H9 (cell line): Measurements from ENCODE around the gene LSS. TPM values are rescaled to one million over a fixed set of nuclear protein-coding genes. Genes with fewer than 3 reads are reported as not detected.
A peak's percentile ranks its signal among the peaks of the same experiment; 100 is the strongest.

Experiments
- DNase-seq: peaks from one replicate; pipeline ENCODE4 v3.0.0-alpha.2; 2017
- H2AFZ ChIP-seq: one replicate; pipeline ENCODE4 v1.6.1; 2013; ENCODE audit warnings: mild to moderate bottlenecking, low read length, control low read depth, moderate library complexity
- H2AK5ac ChIP-seq: 2 replicates; pipeline ENCODE4 v1.6.1; 2013; ENCODE audit warnings: low read length, control low read depth, mixed read lengths; ENCODE audit not compliant: insufficient read length
- H2BK120ac ChIP-seq: one replicate; pipeline ENCODE4 v1.6.1; 2013; ENCODE audit warnings: low read depth, mild to moderate bottlenecking, low read length, control low read depth, inconsistent platforms; ENCODE audit not compliant: poor library complexity, severe bottlenecking
- H2BK12ac ChIP-seq: 2 replicates; pipeline ENCODE4 v1.6.1; 2013; ENCODE audit warnings: low read length, control low read depth, mixed read lengths, low read depth; ENCODE audit not compliant: insufficient read length
- H2BK15ac ChIP-seq: 2 replicates; pipeline ENCODE4 v1.6.1; 2013; ENCODE audit warnings: low read depth, low read length, control low read depth
- H2BK20ac ChIP-seq: one replicate; pipeline ENCODE4 v1.6.1; 2013; ENCODE audit warnings: low read depth, mild to moderate bottlenecking, low read length, control low read depth, inconsistent platforms; ENCODE audit not compliant: poor library complexity, severe bottlenecking
- H2BK5ac ChIP-seq: 2 replicates; pipeline ENCODE4 v1.6.1; 2013; ENCODE audit warnings: low read length, control low read depth, mixed read lengths; ENCODE audit not compliant: insufficient read length
- H3K14ac ChIP-seq: 2 replicates; pipeline ENCODE4 v1.6.1; 2013; ENCODE audit warnings: low read length, control low read depth; ENCODE audit not compliant: insufficient read depth
- H3K18ac ChIP-seq: 2 replicates; pipeline ENCODE4 v1.6.1; 2013; ENCODE audit warnings: low read depth, mild to moderate bottlenecking, mixed read lengths, low read length, control low read depth; ENCODE audit not compliant: insufficient read length
- H3K23ac ChIP-seq: 2 replicates; pipeline ENCODE4 v1.6.1; 2013; ENCODE audit warnings: low read length, control low read depth, mixed read lengths, low read depth; ENCODE audit not compliant: insufficient read length
- H3K23me2 ChIP-seq: 2 replicates; pipeline ENCODE4 v1.6.1; 2013; ENCODE audit warnings: low read depth, mild to moderate bottlenecking, mixed read lengths, low read length, control low read depth; ENCODE audit not compliant: insufficient read length, poor library complexity, severe bottlenecking
- H3K27ac ChIP-seq: 2 replicates; pipeline ENCODE4 v1.5.1; 2013; ENCODE audit warnings: low read length, control low read depth, mixed read lengths, low read depth; ENCODE audit not compliant: insufficient read length
- H3K27me3 ChIP-seq: 2 replicates; pipeline ENCODE4 v1.6.1; 2013; ENCODE audit warnings: low read length, control low read depth, inconsistent platforms; ENCODE audit not compliant: insufficient read depth
- H3K4ac ChIP-seq: 2 replicates; pipeline ENCODE4 v1.6.1; 2013; ENCODE audit warnings: low read depth, mild to moderate bottlenecking, control low read depth, inconsistent platforms, low read length, moderate library complexity
- H3K4me1 ChIP-seq: 2 replicates; pipeline ENCODE4 v1.6.1; 2013; ENCODE audit warnings: low read length, control low read depth, inconsistent platforms; ENCODE audit not compliant: insufficient read depth
- H3K4me2 ChIP-seq: 2 replicates; pipeline ENCODE4 v1.6.1; 2013; ENCODE audit warnings: low read length, control low read depth, mixed read lengths; ENCODE audit not compliant: insufficient read length, insufficient read depth
- H3K56ac ChIP-seq: 2 replicates; pipeline ENCODE4 v1.6.1; 2013; ENCODE audit warnings: low read depth, mild to moderate bottlenecking, mixed read lengths, low read length, control low read depth; ENCODE audit not compliant: insufficient read length
- H3K79me1 ChIP-seq: 2 replicates; pipeline ENCODE4 v1.6.1; 2013; ENCODE audit warnings: low read depth, mild to moderate bottlenecking, moderate library complexity, low read length, control low read depth, inconsistent platforms; ENCODE audit not compliant: insufficient read depth, poor library complexity, severe bottlenecking
- H3K79me2 ChIP-seq: 2 replicates; pipeline ENCODE4 v1.6.1; 2013; ENCODE audit warnings: low read length, control low read depth, inconsistent platforms; ENCODE audit not compliant: insufficient read depth
- H3K9ac ChIP-seq: 2 replicates; pipeline ENCODE4 v1.6.1; 2013; ENCODE audit warnings: low read length, control low read depth, mixed read lengths; ENCODE audit not compliant: insufficient read length; ENCODE audit errors: extremely low read depth
- H3K9me3 ChIP-seq: one replicate; pipeline ENCODE4 v1.6.1; 2013; ENCODE audit warnings: low read depth, low read length, inconsistent platforms; ENCODE audit not compliant: control insufficient read depth
- H3T11ph ChIP-seq: one replicate; pipeline ENCODE4 v1.6.1; 2013; ENCODE audit warnings: mild to moderate bottlenecking, low read length, control low read depth, inconsistent platforms
- H4K20me1 ChIP-seq: one replicate; pipeline ENCODE4 v1.6.1; 2013; ENCODE audit not compliant: control insufficient read depth, insufficient read length, insufficient read depth
- H4K5ac ChIP-seq: 2 replicates; pipeline ENCODE4 v1.6.1; 2013; ENCODE audit warnings: low read depth, mild to moderate bottlenecking, mixed read lengths, low read length, control low read depth; ENCODE audit not compliant: insufficient read length
- H4K8ac ChIP-seq: replicated peaks from 2 replicates; pipeline ENCODE4 v1.6.1; 2013; ENCODE audit warnings: low read length, control low read depth, mixed read lengths, low read depth; ENCODE audit not compliant: insufficient read length
- H4K91ac ChIP-seq: 2 replicates; pipeline ENCODE4 v1.6.1; 2013; ENCODE audit warnings: low read depth, mild to moderate bottlenecking, moderate library complexity, mixed read lengths, low read length, control low read depth; ENCODE audit not compliant: insufficient read length
- H3K27ac Mint-ChIP-seq, 3 experiments: 2 replicates in 2 of 3; 3 replicates in 1 of 3; pipeline ENCODE4 v1.8.0; 2020 to 2021; ENCODE audit warnings: mixed read lengths in 3 of 3, mild to moderate bottlenecking in 1 of 3, moderate library complexity in 1 of 3
- H3K27me3 Mint-ChIP-seq: 2 replicates; pipeline ENCODE4 v1.8.0; 2021; ENCODE audit warnings: low read depth, mild to moderate bottlenecking, moderate library complexity, mixed read lengths
- H3K36me3 Mint-ChIP-seq, 3 experiments: 2 replicates in 2 of 3; 3 replicates in 1 of 3; pipeline ENCODE4 v1.8.0; 2020 to 2021; ENCODE audit warnings: low read depth in 3 of 3, mixed read lengths in 3 of 3; ENCODE audit not compliant: insufficient read depth in 1 of 3
- H3K4me1 Mint-ChIP-seq, 2 experiments: 2 replicates each; pipeline ENCODE4 v1.8.0; 2020; ENCODE audit warnings: mixed read lengths in 2 of 2
- H3K4me3 Mint-ChIP-seq, 2 experiments: 2 replicates in 1 of 2; 3 replicates in 1 of 2; pipeline ENCODE4 v1.8.0; 2020 to 2021; ENCODE audit warnings: mild to moderate bottlenecking in 2 of 2, mixed read lengths in 2 of 2, moderate library complexity in 1 of 2
- H3K9me3 Mint-ChIP-seq, 2 experiments: 2 replicates in 1 of 2; 3 replicates in 1 of 2; pipeline ENCODE4 v1.8.0; 2020; ENCODE audit warnings: mild to moderate bottlenecking in 2 of 2, mixed read lengths in 2 of 2, moderate library complexity in 1 of 2
- CTCF ChIP-seq: fragments of 200-600 bp; sonication (generic); conservative IDR thresholded peaks from 3 replicates; pipeline ENCODE4 v1.8.0; 2021; ENCODE audit warnings: antibody characterized with exemption, mild to moderate bottlenecking
- WGBS: extraction: QIAGEN DNeasy Blood & Tissue Kit; methylation state at CpG from one replicate; pipeline ENCODE4 v1.1.7; 2013; ENCODE audit warnings: missing lambda C conversion rate, low lambda C conversion rate, mixed read lengths; ENCODE audit not compliant: insufficient read length; ENCODE audit errors: extremely low coverage; 5-methylcytosine and 5-hydroxymethylcytosine counted together
- total RNA-seq: library from RNA; stranded (reverse); gene quantifications from 2 replicates; pipeline ENCODE4 v1.2.1, GENCODE V29; 2021

LSS gene
- total RNA-seq, 1 experiment from 2014 or later: 69.2 TPM

- no peak overlapping the region for H3K9ac ChIP-seq
- H4K8ac ChIP-seq: no peak overlapping the region
- TF ChIP-seq CTCF: no peak
- no peak overlapping the region for H2AK5ac ChIP-seq
- peaks cover 8% of the 10 kb centered on the region for H3K79me1 ChIP-seq
- H3K56ac ChIP-seq: no peak overlapping the region
- no peak overlapping the region for H4K91ac ChIP-seq
- no peak overlapping the region for H3K23ac ChIP-seq
- no peaks in the 10 kb centered on the region for H3K4me1 ChIP-seq
- H3K27me3 ChIP-seq: no peaks in the 10 kb centered on the region
- no peaks in the 10 kb centered on the region for H4K20me1 ChIP-seq
- no peaks in the 10 kb centered on the region for H3K23me2 ChIP-seq
- Mint-ChIP-seq H3K4me3 (no peak overlapping the region), H3K27ac (peak overlapping the region in 2 of 3 experiments; percentile 71 to 76; a peak in 2 of 7 replicates), H3K27me3 (no peaks in the 10 kb centered on the region), H3K4me1 (peaks cover under 1 to 3% of the 10 kb centered on the region in 2 experiments; a peak in 3 of 4 replicates), H3K36me3 (peaks cover 47 to 60% (median 49%) of the 10 kb centered on the region in 3 experiments), H3K9me3 (peaks cover 11 to 13% of the 10 kb centered on the region in 2 experiments)
- no CpG with 5 or more reads among the region's 16 CpGs for WGBS
- no peak overlapping the region for H3K18ac ChIP-seq
- H2BK5ac ChIP-seq: no peak overlapping the region
- no peak overlapping the region for H3K4me2 ChIP-seq
- H2AFZ ChIP-seq: no peak overlapping the region
- H3K79me2 ChIP-seq: peaks cover 32% of the 10 kb centered on the region
- no peaks in the 10 kb centered on the region for H3K9me3 ChIP-seq
- no peak for DNase-seq
- no peak overlapping the region for H2BK120ac ChIP-seq
- no peak overlapping the region for H3T11ph ChIP-seq
- no peak overlapping the region for H3K27ac ChIP-seq
- no peak overlapping the region for H2BK15ac ChIP-seq
- H4K5ac ChIP-seq: no peak overlapping the region
- no peak overlapping the region for H2BK12ac ChIP-seq
- H2BK20ac ChIP-seq: no peak overlapping the region
- no peak overlapping the region for H3K4ac ChIP-seq
- no peak overlapping the region; the same call in 1 of the 2 replicates for H3K14ac ChIP-seq
These were observed 6.7 kb downstream of the LSS start for GRCh38 chr21:46221664-46222435.
